SK-N-SH (cell line): ENCODE data around the gene DLL1.

Source experiments
- CTCF ChIP-seq: fragments of 200-600 bp; sonication (generic); IDR thresholded peaks from 2 replicates; pipeline ENCODE4 v1.6.1; 2017; ENCODE audit warnings: antibody characterized with exemption, mild to moderate bottlenecking, moderate library complexity
- EP300 ChIP-seq, 2 experiments: IDR thresholded peaks; 2 replicates each; pipeline versions ENCODE4 v1.4.0 to v1.6.1; 2012; ENCODE audit warnings: borderline replicate concordance in 1 of 2, low read depth in 1 of 2, low read length in 1 of 2
- MXI1 ChIP-seq: IDR thresholded peaks from 2 replicates; pipeline ENCODE4 v1.6.1; 2012; ENCODE audit warnings: mild to moderate bottlenecking, low read depth, low read length, improper control_type of control experiment
- POLR2AphosphoS5 ChIP-seq: IDR thresholded peaks from 2 replicates; pipeline ENCODE4 v1.6.1; 2012; ENCODE audit warnings: low read depth, low read length
- REST ChIP-seq: IDR thresholded peaks from 2 replicates; pipeline ENCODE4 v1.6.1; 2012; ENCODE audit warnings: mild to moderate bottlenecking, low read depth, low read length, moderate library complexity
- TCF12 ChIP-seq: IDR thresholded peaks from 2 replicates; pipeline ENCODE4 v1.4.0; 2012
- USF2 ChIP-seq: fragments of 150-350 bp; IDR thresholded peaks from 2 replicates; pipeline ENCODE4 v1.6.1; 2017; ENCODE audit warnings: antibody characterized with exemption, low read length, low read depth, borderline replicate concordance
- YY1 ChIP-seq: IDR thresholded peaks from 2 replicates; pipeline ENCODE4 v1.4.0; 2012; ENCODE audit warnings: low read depth, mild to moderate bottlenecking

- no peak for TF ChIP-seq USF2
- no peak for TF ChIP-seq MXI1
- no peak for TF ChIP-seq REST
- no peak for TF ChIP-seq TCF12
- TF ChIP-seq CTCF, result no peak
- no peak for TF ChIP-seq EP300 (IDR thresholded peaks at IDR 0.05; ENCODE audit: borderline replicate concordance in 1 of 2, low read depth in 1 of 2, low read length in 1 of 2)
- TF ChIP-seq YY1, result no peak
- TF ChIP-seq POLR2AphosphoS5, result no peak
Observed at GRCh38 chr6:170291271-170292110, 613 bp upstream of the DLL1 start.
